GM12878 (cell line): ENCODE data around the gene DNAH1. TPM values are rescaled to one million over a fixed set of nuclear protein-coding genes. Genes with fewer than 3 reads are reported as not detected.

Experiments
- BCL11A ChIP-seq: IDR thresholded peaks from 2 replicates; pipeline ENCODE4 v1.6.1; 2011; ENCODE audit warnings: low read depth, low read length
- EED ChIP-seq: sonication (generic); IDR thresholded peaks from 2 replicates; pipeline ENCODE4 v1.6.1; 2016; ENCODE audit warnings: antibody characterized with exemption, low read depth
- EGR1 ChIP-seq, 2 experiments: IDR thresholded peaks; 1 replicate in 1 of 2; 2 replicates in 1 of 2; pipeline ENCODE4 v1.6.1; 2011 to 2012; ENCODE audit warnings: low read depth in 2 of 2, low read length in 2 of 2, borderline replicate concordance in 1 of 2, mild to moderate bottlenecking in 1 of 2, moderate library complexity in 1 of 2
- GABPA ChIP-seq: IDR thresholded peaks from 2 replicates; pipeline ENCODE4 v1.6.1; 2014; ENCODE audit warnings: antibody characterized with exemption, low read depth, mild to moderate bottlenecking, inconsistent platforms
- HDGF ChIP-seq: fragments of 450-650 bp; IDR thresholded peaks from 2 replicates; pipeline ENCODE4 v1.6.1; 2016; ENCODE audit warnings: antibody characterized with exemption
- NBN ChIP-seq: fragments of 450-650 bp; IDR thresholded peaks from 2 replicates; pipeline ENCODE4 v1.6.1; 2016
- PML ChIP-seq: IDR thresholded peaks from 2 replicates; pipeline ENCODE4 v1.6.1; 2012; ENCODE audit warnings: low read length, inconsistent platforms
- POLR2AphosphoS2 ChIP-seq: IDR thresholded peaks from 2 replicates; pipeline ENCODE4 v1.6.1; 2011; ENCODE audit warnings: low read depth, mild to moderate bottlenecking, low read length, improper control_type of control experiment, moderate library complexity
- RAD51 ChIP-seq: fragments of 450-650 bp; IDR thresholded peaks from 2 replicates; pipeline ENCODE4 v1.6.1; 2016; ENCODE audit warnings: moderate library complexity, mild to moderate bottlenecking, inconsistent platforms
- SMC3 ChIP-seq: IDR thresholded peaks from 2 replicates; pipeline ENCODE4 v1.6.1; 2011; ENCODE audit warnings: low read length, improper control_type of control experiment, borderline replicate concordance
- SREBF1 ChIP-seq: IDR thresholded peaks from 2 replicates; pipeline ENCODE4 v1.6.1; 2012; ENCODE audit warnings: mild to moderate bottlenecking, low read length
- STAT3 ChIP-seq: IDR thresholded peaks from 2 replicates; pipeline ENCODE4 v1.6.1; 2011; ENCODE audit warnings: low read depth, low read length, improper control_type of control experiment
- ZNF622 ChIP-seq: fragments of 450-650 bp; IDR thresholded peaks from 2 replicates; pipeline ENCODE4 v1.6.1; 2017; ENCODE audit warnings: mild to moderate bottlenecking, inconsistent platforms
- polyA plus RNA-seq, 11 experiments: library from polyadenylated mRNA; depleted of rRNA in 4 of 11; unstranded in 6 of 11; stranded (reverse) in 5 of 11; fragments of >200 nt; fragmentation: Nextera tagmentation in 4 of 11; fragmentation: Illumina TruSeq in 1 of 11; extraction: Ambion mirVana in 4 of 11; extraction: Trizol in 1 of 11; gene quantifications; 1 replicate in 1 of 11; 2 replicates in 10 of 11; pipeline versions ENCODE4 v1.2.1 to v1.2.3, GENCODE V29; 2011 to 2016; ENCODE audit warnings: inconsistent platforms in 2 of 11, missing spikeins in 2 of 11, low read depth in 1 of 11
- total RNA-seq, 4 experiments: library from RNA; depleted of rRNA in 3 of 4; stranded (reverse); fragments of >200 nt in 3 of 4; fragmentation: Illumina TruSeq in 1 of 4; extraction: Trizol in 1 of 4; gene quantifications; 2 replicates each; pipeline versions ENCODE4 v1.2.1 to v1.2.3, GENCODE V29; 2013 to 2021
- TF ChIP-seq, protein P1 (sequence below): fragments of 150-350 bp; IDR thresholded peaks from 2 replicates; pipeline ENCODE4 v1.6.1; 2016; ENCODE audit warnings: low read depth, low read length
- TF ChIP-seq, protein P2 (sequence below): fragments of 450-650 bp; IDR thresholded peaks from 2 replicates; pipeline ENCODE4 v1.6.1; 2016; ENCODE audit warnings: mild to moderate bottlenecking
- TF ChIP-seq, protein P3 (sequence below): IDR thresholded peaks from 2 replicates; pipeline ENCODE4 v1.6.1; 2012; ENCODE audit warnings: low read depth, low read length, improper control_type of control experiment
- TF ChIP-seq, protein P4 (sequence below): fragments of 450-650 bp; IDR thresholded peaks from 2 replicates; pipeline ENCODE4 v1.6.1; 2014; ENCODE audit warnings: mild to moderate bottlenecking

DNAH1 gene
- total and polyA plus RNA-seq, 10 of the 15 experiments (the other 5 are each of a cell fraction or from before 2014, with no cell fraction given) = 0.31 to 5.8 (median 2.7) TPM

DNA sequence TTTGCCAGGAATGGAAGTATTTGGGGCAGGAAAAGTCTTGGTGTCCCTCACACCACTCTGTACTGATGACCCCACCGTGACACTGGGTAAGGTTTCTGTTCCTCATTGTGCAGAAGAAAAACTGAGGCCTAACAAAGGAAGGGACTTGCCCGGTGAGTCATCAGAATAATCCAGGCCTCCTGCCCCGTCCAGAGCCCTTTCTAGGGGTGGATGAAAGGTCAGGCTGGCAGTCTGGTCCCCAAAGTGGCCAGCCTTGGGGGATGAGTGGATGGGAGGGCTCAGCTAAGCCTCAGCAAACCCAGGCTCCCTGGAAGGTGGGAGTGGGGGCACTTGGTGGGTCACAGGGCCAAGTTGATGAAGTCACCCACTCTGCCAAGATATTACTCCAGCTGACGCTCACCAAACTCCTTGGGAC, 2.3 kb upstream of the DNAH1 start (continued):
- TF ChIP-seq SREBF1 (no peak), PML (no peak; the same call in 1 of the 2 replicates), RAD51 (no peak), ZNF622 (no peak), STAT3 (peak; percentile 56; the same call in 1 of the 2 replicates), HDGF (no peak), EGR1 (IDR thresholded peaks at IDR 0.05; ENCODE audit: borderline replicate concordance in 1 of 2, low read depth in 2 of 2, low read length in 2 of 2) (no peak), EED (peak; percentile 92; the same call in 1 of the 2 replicates), BCL11A (peak; percentile 88), NBN (peak; percentile 86; the same call in 1 of the 2 replicates), POLR2AphosphoS2 (no peak), SMC3 (0 out of 2 replicates have a peak, but pooled peaks have one; percentile 11), GABPA (no peak)
- TF ChIP-seq, protein P1, sequence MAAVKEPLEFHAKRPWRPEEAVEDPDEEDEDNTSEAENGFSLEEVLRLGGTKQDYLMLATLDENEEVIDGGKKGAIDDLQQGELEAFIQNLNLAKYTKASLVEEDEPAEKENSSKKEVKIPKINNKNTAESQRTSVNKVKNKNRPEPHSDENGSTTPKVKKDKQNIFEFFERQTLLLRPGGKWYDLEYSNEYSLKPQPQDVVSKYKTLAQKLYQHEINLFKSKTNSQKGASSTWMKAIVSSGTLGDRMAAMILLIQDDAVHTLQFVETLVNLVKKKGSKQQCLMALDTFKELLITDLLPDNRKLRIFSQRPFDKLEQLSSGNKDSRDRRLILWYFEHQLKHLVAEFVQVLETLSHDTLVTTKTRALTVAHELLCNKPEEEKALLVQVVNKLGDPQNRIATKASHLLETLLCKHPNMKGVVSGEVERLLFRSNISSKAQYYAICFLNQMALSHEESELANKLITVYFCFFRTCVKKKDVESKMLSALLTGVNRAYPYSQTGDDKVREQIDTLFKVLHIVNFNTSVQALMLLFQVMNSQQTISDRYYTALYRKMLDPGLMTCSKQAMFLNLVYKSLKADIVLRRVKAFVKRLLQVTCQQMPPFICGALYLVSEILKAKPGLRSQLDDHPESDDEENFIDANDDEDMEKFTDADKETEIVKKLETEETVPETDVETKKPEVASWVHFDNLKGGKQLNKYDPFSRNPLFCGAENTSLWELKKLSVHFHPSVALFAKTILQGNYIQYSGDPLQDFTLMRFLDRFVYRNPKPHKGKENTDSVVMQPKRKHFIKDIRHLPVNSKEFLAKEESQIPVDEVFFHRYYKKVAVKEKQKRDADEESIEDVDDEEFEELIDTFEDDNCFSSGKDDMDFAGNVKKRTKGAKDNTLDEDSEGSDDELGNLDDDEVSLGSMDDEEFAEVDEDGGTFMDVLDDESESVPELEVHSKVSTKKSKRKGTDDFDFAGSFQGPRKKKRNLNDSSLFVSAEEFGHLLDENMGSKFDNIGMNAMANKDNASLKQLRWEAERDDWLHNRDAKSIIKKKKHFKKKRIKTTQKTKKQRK = no peak
- TF ChIP-seq, protein P2, sequence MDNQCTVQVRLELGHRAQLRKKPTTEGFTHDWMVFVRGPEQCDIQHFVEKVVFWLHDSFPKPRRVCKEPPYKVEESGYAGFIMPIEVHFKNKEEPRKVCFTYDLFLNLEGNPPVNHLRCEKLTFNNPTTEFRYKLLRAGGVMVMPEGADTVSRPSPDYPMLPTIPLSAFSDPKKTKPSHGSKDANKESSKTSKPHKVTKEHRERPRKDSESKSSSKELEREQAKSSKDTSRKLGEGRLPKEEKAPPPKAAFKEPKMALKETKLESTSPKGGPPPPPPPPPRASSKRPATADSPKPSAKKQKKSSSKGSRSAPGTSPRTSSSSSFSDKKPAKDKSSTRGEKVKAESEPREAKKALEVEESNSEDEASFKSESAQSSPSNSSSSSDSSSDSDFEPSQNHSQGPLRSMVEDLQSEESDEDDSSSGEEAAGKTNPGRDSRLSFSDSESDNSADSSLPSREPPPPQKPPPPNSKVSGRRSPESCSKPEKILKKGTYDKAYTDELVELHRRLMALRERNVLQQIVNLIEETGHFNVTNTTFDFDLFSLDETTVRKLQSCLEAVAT = no peak
- TF ChIP-seq, protein P3, sequence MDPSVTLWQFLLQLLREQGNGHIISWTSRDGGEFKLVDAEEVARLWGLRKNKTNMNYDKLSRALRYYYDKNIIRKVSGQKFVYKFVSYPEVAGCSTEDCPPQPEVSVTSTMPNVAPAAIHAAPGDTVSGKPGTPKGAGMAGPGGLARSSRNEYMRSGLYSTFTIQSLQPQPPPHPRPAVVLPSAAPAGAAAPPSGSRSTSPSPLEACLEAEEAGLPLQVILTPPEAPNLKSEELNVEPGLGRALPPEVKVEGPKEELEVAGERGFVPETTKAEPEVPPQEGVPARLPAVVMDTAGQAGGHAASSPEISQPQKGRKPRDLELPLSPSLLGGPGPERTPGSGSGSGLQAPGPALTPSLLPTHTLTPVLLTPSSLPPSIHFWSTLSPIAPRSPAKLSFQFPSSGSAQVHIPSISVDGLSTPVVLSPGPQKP = no peak
- TF ChIP-seq, protein P4, sequence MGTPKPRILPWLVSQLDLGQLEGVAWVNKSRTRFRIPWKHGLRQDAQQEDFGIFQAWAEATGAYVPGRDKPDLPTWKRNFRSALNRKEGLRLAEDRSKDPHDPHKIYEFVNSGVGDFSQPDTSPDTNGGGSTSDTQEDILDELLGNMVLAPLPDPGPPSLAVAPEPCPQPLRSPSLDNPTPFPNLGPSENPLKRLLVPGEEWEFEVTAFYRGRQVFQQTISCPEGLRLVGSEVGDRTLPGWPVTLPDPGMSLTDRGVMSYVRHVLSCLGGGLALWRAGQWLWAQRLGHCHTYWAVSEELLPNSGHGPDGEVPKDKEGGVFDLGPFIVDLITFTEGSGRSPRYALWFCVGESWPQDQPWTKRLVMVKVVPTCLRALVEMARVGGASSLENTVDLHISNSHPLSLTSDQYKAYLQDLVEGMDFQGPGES = no peak
- TF ChIP-seq, all 136 proteins: peak for 55
